Activated T-helper 9 cell treated with anti-CD3 and anti-CD28 coated beads, Interleukin-2, amount 50 U/mL, for 16 hours (primary cell): Measurements from ENCODE around the gene TMBIM6.
"Not testable (repeated sequence)": the region's sequence is repeated elsewhere in the genome, so short reads cannot be mapped to it uniquely, and the experiment has no call there.

Source experiments
- DNase-seq: peaks from one replicate; pipeline ENCODE4 v3.0.0-alpha.2; 2020; ENCODE audit warnings: low read depth

The TMBIM6 gene

DNA sequence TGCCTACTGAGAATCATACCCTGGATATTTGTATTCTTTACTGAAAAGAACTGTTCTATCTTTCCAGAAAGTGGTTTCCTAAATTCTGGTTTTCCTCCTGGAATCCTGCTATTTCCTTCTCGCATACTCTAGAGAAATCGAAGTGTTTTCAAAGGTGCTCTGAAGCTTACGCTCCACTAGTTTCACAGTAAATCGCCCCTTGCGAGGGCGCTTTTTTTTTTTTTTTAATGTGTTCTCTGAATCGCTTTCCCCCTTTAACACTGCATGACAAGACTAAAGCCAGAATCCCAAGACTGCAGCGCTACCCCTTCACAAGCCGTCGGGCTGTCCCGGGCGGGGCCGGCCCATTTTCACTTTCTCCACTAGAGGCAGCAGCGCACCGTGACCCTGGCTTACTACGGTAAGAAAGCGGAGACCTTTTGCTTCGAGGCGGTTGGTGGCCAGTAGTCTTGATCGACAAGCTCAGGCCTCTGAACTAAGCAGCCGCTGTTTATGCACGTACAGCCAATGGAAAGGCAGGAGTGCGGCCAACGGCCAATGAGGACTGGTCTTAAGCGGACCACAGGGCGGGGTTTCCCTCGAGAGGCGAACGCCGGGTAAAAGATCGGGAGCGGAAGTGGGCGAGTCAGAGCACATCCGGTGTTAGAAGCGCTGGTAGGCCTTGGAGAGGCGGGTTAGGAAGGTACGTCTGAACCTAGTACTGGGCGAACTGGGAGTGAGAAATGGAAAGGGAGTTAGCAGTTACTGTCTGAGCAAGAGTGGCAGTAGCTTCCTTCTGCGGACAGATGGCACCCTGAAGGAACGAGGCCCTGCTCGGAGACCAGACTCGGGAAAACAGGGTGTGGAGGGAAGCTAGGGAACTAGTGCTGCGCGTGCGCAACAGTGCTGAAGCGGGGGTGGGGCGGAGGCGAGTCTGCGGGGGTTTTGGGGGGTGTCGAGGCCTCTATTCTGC lies at the start of gene TMBIM6:
Gene TMBIM6 (plus strand): TSS at position 628 of the 952 bp plus-strand sequence. CDS start 10,937 bp downstream, outside the sequence.
- peak; percentile 97 for DNase-seq

DNA sequence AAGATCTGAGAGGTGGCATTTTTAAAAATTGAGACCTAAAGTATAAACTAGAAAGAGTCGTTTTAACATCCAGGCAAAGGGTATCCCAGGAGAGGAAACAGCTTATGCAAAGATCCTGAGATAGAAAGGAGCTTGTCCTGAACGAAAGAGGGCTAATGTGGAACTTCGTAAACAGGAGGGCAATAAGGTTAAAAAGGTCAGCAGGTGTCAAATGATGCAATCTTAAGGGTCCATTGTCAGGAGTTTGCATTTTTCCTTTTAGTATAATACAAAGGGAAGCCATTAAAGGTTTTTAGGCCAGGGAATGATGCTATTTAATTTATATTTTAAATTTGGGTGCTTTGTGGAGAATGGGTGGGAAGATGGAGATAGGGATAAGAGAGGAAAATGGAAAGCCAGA lies 48.5 kb upstream of the TMBIM6 start:
- DNase-seq = no peak

DNA sequence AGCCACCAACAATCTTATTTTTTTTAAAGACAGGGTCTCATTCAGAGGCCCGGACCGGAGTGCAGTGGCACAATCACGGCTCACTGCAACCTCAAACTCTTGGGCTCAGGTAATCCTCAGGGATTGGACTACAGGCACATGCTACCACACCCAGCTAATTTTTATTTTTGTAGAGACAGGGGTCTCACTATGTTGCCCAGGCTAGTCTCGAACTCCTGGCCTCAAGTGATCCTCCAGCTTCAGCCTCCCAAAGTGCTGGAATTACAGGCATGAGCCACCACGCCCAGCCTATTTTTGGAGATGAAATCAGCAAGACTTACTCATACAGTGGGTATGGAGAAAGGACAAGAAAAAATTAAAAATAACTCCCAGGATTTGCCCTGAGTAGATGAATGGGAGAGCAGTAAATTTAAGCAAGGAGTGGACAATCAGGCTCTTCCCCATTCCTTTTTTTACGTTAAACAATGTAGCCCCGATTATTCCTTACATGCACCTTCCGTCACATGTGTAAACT lies 47.4 kb upstream of the TMBIM6 start:
- DNase-seq = no peak

GRCh38 chr12:49696723-49697122 lies 44.6 kb upstream of the TMBIM6 start:
- DNase-seq = no peak

GRCh38 chr12:49697808-49698207 lies 43.5 kb upstream of the TMBIM6 start:
- DNase-seq = no peak

GRCh38 chr12:49698619-49699545 lies 42.5 kb upstream of the TMBIM6 start:
- DNase-seq = no peak

- DNase-seq = no peak
Observed at GRCh38 chr12:49702009-49702408, 39.3 kb upstream of the TMBIM6 start.

- no peak for DNase-seq
Observed at GRCh38 chr12:49702676-49703215, 38.6 kb upstream of the TMBIM6 start.

DNA sequence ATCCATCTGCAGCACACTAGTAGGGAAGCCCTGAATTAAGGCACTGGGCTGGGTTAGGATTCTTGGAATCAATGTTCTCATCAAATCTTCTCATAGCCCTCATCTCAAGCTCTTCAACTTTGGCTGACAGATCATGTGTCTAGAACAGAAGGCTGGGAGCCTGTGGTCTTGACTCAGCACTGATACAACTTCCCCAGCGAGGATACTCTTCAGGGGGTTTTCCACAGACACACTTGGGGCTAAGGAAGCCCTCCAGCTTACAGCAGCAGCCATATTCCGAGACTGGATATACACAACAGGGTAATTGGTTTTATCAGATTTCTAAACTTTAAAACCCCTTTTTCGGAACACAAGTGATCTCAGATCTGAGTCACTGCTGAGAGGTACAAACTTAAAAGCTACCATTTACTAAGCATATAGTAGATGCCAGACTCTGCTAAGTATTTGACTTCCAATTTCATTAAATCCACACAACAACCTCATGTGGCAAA lies 37.7 kb upstream of the TMBIM6 start:
- DNase-seq = peak; percentile 27

- peak; percentile 1 for DNase-seq
Observed at GRCh38 chr12:49705479-49706134, 35.8 kb upstream of the TMBIM6 start.

DNA sequence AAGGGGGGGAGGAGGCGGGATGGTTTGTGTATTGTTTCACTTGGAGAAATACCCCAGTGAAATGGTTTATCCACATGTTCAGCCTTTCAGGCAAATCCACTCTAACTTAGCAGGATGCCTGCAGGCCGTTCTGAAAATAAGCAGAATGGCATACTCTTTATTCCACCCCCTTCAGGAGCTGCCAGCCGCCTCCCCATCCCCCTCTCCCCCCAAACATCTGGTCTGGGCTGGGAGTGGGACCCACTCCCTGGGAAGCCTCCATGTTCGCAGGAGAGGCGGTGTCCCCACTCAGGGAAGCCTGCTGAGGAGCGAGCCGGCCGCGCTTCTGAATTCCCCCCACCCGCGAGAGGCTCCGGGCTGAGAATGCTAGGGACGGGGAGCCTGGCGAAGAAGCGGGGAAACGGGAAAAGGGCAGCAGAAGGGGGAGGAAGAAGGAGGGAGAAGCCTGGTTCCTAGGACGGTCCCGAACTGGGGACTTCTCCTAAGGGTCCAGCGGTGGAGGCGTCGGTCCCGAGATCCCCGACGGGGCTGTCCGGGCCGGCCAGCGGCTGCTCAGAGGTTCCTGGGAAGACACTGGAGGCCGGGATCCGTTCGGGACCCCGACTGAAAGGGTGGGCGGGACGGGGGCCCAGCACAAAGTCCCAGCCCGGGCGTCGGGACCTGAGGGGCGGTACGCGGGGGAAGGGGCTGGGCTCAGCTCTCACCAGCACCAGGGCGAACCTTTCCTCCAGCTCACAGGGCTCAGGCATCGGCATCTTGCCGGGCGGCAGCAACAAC lies 34.8 kb upstream of the TMBIM6 start:
- peak; percentile 2 for DNase-seq

DNA sequence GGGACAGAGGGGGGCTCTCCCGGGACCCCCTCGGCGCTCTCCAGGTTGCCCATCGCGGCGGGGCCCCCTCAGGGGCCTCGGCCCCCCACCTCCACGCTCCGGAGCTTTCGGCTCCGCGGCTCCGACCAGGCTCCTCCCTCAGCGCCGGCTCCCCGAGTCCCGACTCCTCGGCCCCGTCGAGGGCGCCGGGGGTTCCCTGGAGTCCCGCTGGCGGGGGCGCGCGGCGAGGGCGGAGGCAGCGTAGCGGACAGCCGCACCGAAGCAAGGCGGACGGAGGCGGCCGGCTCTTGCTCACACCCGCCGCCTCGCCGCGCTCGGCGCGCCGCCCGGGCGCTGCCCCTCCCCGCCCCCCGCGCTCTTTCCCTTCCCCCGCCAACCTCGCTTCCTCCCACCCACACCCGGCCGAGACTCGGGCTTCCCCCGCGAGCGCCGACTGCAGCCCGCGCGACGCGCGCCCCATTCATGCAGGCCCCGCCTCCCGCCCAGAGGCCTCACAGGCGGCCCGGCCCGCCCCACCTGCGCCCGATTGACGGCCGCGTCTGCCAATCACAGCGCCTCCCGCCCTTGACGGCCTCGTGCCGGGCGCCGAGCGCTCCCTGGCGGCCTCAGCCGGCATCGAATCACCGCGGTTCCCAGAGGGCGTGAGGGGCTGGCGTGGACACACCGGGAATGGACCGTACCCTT lies 34.1 kb upstream of the TMBIM6 start, which contains the start of gene FMNL3:
Gene FMNL3 (minus strand): TSS at position 278 of the 684 bp plus-strand sequence. CDS start 225 bp downstream, at position 53.
- DNase-seq = peak; percentile 99

DNA sequence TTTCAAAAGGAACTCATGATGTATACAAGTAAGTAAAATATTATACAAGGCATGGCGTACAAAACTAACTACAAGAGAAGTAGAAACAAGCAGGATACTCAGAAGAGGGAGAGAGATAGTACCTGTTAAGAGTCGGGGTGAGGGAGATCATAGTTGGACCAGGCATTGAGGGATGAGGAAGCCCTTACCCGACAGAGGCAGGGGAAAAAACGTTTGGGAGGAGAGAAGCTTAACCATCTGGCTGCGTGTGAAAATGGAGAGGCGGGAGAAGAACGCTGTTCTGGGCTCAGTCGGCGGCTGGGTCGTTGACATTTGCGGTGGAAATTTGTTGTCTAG lies 33.6 kb upstream of the TMBIM6 start:
- DNase-seq = no peak

DNA sequence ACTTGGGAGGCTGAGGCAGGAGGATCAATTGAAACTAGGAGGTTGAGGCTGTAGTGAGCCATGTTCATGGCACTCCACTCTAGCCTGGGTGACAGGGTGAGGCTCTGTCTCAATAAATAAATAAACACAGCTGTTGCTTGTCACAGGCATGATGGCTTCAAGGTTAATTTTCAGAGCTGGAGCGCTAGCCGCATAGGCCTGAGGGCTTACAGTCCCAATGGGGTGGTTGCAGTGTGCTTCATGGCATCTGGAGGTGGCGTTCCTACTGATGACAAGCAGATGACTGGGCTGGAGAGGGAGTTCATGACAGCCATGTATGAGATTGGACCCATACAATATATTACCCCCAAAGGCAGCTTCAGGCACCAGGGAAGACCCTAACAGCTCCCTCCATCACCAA lies 32.5 kb upstream of the TMBIM6 start:
- no peak for DNase-seq

- not testable (repeated sequence) for DNase-seq
Observed at GRCh38 chr12:49713952-49714351, 27.4 kb upstream of the TMBIM6 start.

DNA sequence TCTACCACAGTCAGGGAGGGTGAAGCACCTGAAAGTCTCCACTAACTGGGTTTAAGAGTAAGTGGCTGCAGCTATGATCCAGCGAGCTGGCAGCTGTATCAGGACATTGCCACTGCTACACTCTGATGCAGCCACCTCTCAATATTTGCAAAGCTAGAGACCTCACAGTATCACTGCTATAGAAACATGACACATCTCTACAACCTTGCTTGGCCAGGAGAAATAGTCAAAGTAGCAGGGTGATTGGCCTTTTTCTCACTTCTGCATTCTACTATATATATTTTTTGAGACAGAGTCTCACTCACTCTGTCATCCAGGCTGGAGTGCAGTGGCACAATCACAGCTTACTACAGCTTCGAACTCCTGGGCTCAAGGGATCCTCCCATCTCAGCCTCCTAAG lies 24.8 kb upstream of the TMBIM6 start:
- no peak for DNase-seq

- DNase-seq = not testable (repeated sequence)
Observed at GRCh38 chr12:49717800-49718199, 23.6 kb upstream of the TMBIM6 start.

GRCh38 chr12:49720214-49720613 lies 21.1 kb upstream of the TMBIM6 start:
- no peak for DNase-seq

DNA sequence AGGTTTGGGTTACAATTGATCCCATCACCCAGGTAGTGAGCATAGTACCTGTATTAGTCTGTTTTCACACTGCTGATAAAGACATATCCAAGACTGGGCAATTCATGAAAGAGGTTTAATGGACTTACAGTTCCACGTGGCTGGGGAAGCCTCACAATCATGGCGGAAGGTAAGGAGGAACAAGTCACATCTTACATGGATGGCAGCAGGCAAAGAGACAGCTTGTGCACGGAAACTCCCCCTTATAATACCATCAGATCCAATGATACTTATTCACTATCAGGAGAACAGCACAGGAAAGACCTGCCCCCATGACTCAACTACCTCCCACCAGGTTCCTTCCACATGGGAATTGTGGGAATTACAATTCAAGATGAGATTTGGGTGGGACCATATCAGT lies 20.0 kb upstream of the TMBIM6 start:
- not testable (repeated sequence) for DNase-seq

GRCh38 chr12:49728446-49728845 lies 12.9 kb upstream of the TMBIM6 start:
- DNase-seq = no peak
